Spleen (tissue), 7 donors: Measurements from ENCODE around the gene KRTCAP3.

Experiments
- CTCF ChIP-seq, 11 experiments: fragments of 200-600 bp in 7 of 11; fragments of 450-650 bp in 4 of 11; sonication (generic) in 4 of 11; IDR thresholded peaks in 8 of 11; conservative IDR thresholded peaks in 3 of 11; 1 replicate in 7 of 11; 2 replicates in 4 of 11; pipeline versions ENCODE4 v1.4.0 to v1.8.0; 2016 to 2021; ENCODE audit warnings: antibody characterized with exemption in 11 of 11, inconsistent platforms in 4 of 11, mild to moderate bottlenecking in 1 of 11
- POLR2A ChIP-seq, 3 donors: fragments of 450-650 bp; IDR thresholded peaks; one replicate each; pipeline ENCODE4 v1.5.1; 2017; ENCODE audit warnings: antibody characterized with exemption in 3 of 3, mild to moderate bottlenecking in 1 of 3
- donor health status: DM: no; HTN: no; CAD: no; lungs with moderate emphysema.
- donor health status: DM: no; HTN: no; CAD: no.
- donor health status: DM: no; HTN: no; CAD: no.

DNA sequence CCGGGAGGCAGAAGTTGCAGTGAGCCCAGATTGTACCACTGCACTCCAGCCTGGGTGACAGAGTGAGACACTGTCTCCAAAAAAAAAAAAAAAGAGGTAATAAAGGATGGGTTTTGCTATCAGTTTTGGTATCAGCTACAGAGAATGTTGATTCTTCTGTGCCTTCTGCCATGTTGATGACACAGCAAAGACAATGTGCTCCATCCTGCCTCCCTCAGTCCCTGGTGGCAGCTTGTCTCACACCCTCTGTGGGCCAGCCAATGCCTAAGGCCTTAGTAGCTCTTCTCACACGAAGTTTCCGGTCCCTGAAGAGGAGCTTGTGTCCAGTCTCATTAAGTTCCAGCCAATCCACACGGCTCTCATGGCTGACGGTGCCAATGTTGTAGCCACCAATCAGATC is 29.8 kb downstream of the KRTCAP3 start:
- TF ChIP-seq CTCF (IDR thresholded peaks at IDR 0.05 in 8 of 11, conservative IDR thresholded peaks at IDR 0.05 in 3 of 11): no peak
- no peak for TF ChIP-seq POLR2A (IDR thresholded peaks at IDR 0.05)
